ENCODE measurements around the gene FBLIM1.

Gene FBLIM1

DNA sequence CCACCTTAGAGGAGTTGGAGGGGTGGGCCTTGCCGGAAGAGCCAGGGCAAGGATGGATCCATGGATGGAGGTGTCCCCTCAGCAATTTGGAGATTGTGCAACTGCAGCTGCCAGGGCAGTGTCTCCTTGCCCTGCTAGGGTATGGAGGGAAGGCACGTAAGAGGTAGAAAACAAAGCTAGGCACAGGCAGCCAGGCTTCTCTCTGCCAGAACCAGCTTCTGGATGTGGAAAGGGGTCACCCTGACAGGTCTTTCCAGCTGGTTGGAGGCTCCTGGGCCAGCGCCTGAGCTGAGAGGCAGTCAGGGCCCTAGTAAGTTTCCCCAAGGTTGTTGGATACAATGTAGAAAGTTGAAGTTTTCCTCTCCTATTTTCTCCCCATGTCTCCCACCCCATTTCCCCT lies 37.7 kb upstream of the FBLIM1 start:
- no peak overlapping the region for H3K27ac ChIP-seq
- TF ChIP-seq, protein P1, sequence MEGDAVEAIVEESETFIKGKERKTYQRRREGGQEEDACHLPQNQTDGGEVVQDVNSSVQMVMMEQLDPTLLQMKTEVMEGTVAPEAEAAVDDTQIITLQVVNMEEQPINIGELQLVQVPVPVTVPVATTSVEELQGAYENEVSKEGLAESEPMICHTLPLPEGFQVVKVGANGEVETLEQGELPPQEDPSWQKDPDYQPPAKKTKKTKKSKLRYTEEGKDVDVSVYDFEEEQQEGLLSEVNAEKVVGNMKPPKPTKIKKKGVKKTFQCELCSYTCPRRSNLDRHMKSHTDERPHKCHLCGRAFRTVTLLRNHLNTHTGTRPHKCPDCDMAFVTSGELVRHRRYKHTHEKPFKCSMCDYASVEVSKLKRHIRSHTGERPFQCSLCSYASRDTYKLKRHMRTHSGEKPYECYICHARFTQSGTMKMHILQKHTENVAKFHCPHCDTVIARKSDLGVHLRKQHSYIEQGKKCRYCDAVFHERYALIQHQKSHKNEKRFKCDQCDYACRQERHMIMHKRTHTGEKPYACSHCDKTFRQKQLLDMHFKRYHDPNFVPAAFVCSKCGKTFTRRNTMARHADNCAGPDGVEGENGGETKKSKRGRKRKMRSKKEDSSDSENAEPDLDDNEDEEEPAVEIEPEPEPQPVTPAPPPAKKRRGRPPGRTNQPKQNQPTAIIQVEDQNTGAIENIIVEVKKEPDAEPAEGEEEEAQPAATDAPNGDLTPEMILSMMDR (conservative IDR thresholded peaks at IDR 0.05), result no peak

DNA sequence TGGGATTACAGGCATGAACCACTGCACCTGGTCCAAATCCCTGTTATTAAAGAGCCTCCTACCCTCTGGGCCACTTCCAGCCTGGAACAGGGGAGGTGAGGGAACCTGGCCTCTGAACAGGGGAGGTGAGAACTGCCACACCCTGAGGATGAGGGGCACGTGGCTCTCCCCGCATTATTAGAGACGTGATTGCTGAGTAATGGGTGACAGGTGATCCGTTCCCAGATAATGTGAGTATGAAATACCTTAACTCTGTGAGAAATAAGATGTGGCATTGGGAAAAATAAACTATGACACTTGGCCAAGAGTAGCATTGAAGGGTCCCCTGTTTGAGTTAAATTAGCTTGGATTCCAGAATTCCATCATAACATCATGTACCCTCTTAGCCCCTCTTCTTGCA lies 36.2 kb upstream of the FBLIM1 start:
- TF ChIP-seq, protein P1 (conservative IDR thresholded peaks at IDR 0.05), result no peak
- no peak overlapping the region for H3K27ac ChIP-seq

DNA sequence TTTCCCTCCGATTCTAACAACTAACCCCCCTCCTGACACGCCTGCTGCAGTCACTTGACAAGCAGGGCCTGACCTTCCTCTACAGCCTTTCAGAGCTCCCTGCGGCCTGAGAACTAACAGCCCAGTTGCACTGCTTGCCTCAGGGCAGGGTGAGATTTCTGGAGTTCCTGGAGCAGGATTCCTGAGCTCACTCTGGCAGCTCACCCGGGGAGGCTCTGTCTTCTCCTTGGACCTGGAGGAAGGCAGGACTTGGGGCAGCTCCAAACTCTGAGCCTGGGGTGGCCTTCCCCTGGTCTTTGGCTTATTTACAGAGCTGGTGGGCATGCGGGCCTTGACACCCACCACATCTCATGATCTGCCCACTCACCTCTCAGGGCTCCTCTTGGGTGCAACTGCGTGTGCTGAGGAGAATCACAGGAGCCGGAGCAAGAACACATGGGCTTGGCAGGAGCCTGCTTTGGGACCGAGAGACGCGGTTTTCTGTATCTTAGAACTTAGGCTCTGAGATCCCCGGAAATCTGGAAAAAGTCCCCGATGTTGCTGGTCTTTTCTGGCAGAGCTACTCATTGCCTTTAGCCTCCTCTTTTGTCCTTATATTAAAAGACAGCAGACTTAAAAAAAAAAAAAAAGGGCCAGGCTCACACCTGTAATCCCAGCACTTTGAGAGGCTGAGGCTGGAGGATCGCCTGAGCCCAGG lies 35.6 kb upstream of the FBLIM1 start:
- TF ChIP-seq, protein P1 (conservative IDR thresholded peaks at IDR 0.05), result no peak

DNA sequence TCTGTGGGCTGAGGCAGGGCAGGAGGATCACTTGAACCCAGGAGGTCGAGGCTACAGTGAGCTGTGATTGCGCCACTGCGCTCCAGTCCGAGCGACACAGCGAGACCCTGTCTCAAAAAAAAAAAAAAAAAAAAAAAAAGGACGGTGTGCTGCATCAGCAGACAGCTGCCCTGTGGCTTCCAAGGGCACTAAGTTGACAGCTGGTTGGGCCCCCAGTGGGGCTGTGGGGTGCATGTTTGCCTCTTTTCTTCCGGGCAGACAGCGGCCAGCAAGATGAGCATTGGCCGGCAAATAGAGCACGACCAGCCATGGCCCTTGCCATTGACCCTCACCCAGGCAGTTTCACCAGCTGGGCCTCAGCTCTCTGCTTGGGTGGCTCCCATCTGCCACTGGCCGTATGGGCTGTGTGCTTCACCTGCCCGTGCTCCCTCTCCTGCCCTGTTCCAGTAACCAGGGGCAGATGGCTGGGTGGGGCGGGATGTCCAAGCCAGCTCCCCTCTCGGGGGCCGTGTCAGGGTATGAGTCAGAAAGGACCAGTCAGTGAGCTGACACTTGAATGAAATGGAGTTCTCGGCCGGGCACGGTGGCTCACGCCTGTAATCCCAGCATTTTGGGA lies 34.9 kb upstream of the FBLIM1 start:
- TF ChIP-seq, protein P1 (conservative IDR thresholded peaks at IDR 0.05), result no peak
- H3K27ac ChIP-seq, result no peak overlapping the region

More for the DNA sequence above, 35.6 kb upstream of the FBLIM1 start:
- no peak overlapping the region for H3K27ac ChIP-seq

DNA sequence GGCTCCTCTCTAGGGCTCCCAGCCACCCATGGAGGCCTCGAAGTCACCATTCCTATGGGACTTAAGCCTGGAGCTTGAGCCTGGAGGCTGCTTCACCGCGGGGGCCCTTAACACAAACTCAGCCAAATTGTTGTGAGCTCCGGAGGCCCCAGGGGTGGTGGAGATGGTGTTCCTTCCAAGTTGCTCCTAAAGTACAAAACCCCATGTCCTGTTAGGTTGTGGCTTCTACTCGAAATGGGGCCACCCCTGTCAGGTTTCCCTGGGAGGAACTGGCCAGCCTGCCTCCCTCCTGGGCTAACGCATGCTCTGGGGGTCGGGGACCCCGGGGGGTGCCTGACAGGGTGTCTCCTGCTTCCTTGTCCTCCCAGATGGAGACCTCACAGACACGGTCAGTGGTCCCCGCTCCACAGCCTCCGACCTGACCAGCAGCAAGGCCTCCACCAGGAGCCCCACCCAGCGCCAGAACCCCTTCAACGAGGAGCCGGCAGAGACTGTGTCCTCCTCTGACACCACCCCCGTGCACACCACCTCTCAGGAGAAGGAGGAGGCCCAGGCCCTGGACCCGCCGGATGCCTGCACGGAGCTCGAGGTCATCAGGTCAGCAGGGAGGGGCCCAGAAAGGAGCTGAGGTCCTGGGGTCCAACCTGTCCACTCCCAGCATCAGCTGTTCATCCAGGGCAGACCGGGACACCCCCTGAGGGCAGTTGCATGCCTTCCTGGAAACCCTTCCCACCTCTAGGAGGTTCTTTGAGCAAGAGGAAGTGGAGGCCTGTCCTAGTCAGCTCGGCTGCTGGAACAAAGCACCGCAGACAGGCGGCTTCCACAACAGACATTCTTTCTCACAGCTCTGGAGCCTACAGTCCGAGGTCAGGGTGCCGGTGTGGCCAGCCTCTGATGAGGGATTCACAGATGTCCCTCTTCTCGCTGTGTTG lies 33.4 kb upstream of the FBLIM1 start:
- TF ChIP-seq, protein P1 (conservative IDR thresholded peaks at IDR 0.05), result no peak
- no peak overlapping the region for H3K27ac ChIP-seq

DNA sequence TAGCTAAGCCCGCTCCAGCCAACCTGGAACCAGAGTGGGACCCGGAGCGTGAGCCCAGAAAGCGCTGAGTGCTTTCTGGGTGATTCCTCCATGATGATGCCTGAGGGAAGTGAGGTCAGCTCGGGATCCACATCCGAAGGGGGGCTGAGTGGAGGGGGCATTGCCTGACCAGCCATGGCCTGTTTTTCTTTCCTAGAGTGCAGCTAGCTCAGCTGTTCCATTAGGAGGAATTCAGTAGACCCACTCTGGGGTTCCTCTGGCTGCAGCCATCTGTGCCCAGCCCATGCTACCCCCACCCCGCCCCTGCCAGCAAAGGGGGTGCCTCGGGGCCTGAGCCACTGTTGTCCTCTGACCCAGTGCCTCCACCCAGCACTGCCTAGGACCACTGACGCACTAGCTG lies 32.1 kb upstream of the FBLIM1 start:
- TF ChIP-seq, protein P1 (conservative IDR thresholded peaks at IDR 0.05), result no peak
- no peak overlapping the region for H3K27ac ChIP-seq

DNA sequence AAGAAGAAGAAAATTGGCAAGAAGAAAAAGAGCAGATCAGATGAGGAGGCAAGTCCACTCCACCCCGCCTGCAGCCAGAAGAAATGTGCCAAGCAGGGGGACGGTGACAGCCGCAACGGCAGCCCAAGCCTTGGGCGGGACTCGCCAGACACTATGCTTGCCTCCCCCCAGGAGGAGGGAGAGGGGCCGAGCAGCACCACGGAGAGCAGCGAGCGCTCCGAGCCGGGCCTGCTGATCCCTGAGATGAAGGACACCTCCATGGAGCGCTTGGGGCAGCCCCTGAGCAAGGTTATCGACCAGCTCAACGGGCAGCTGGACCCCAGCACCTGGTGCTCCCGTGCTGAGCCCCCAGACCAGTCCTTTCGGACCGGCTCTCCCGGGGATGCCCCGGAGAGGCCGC lies 31.6 kb upstream of the FBLIM1 start:
- H3K27ac ChIP-seq, result no peak overlapping the region
- TF ChIP-seq, protein P1 (conservative IDR thresholded peaks at IDR 0.05), result no peak
